ENCODE data around the gene SLC25A19. TPM values are rescaled to one million over a fixed set of nuclear protein-coding genes. Genes with fewer than 3 reads are reported as not detected.
A peak's percentile ranks its signal among the peaks of the same experiment; 100 is the strongest.
"Not testable (repeated sequence)": the region's sequence is repeated elsewhere in the genome, so short reads cannot be mapped to it uniquely, and the experiment has no call there.

SLC25A19 gene
- total and polyA plus RNA-seq, 3 donors from 2014 or later: 34.3 to 98.0 (median 44.6) TPM

DNA sequence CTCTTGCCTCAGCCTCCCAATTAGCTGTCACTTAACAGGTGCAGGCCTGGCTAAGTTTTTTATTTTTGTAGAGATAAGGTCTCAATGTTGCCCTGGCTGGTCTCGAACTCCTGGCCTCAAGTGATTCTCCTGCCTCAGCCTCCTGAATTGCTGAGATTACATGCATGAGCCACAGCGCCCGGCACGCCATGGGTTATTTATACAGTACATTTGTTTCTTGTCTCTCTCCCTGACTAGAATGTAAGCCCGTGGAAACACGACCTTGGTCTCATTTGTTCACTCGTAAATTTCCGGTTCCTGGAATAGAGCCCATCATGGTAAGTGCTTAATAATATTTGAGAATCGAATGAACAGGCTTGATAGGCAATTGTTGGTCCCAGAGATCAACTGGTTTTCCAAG is 2.0 kb downstream of the SLC25A19 start:
- H3K27me3 ChIP-seq: no peaks in the 10 kb centered on the region
- 72 to 76% methylated on average over 9 of the region's 9 CpGs for WGBS, 2 donors
- no peak for DNase-seq
- no peak overlapping the region for H3K4me3 ChIP-seq
- no peak overlapping the region for H3K27ac ChIP-seq
- H3K36me3 ChIP-seq (ENCODE audit: low read depth, missing control alignments): no peaks in the 10 kb centered on the region
- intact Hi-C loops (cut with DNase I; ENCODE audit: low total_unique reads): no loop called here
- no peaks in the 10 kb centered on the region for H3K9me3 ChIP-seq
- TF ChIP-seq POLR2A (IDR thresholded peaks at IDR 0.05): no peak
- TF ChIP-seq, protein P1, sequence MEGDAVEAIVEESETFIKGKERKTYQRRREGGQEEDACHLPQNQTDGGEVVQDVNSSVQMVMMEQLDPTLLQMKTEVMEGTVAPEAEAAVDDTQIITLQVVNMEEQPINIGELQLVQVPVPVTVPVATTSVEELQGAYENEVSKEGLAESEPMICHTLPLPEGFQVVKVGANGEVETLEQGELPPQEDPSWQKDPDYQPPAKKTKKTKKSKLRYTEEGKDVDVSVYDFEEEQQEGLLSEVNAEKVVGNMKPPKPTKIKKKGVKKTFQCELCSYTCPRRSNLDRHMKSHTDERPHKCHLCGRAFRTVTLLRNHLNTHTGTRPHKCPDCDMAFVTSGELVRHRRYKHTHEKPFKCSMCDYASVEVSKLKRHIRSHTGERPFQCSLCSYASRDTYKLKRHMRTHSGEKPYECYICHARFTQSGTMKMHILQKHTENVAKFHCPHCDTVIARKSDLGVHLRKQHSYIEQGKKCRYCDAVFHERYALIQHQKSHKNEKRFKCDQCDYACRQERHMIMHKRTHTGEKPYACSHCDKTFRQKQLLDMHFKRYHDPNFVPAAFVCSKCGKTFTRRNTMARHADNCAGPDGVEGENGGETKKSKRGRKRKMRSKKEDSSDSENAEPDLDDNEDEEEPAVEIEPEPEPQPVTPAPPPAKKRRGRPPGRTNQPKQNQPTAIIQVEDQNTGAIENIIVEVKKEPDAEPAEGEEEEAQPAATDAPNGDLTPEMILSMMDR (IDR thresholded peaks at IDR 0.05): no peak
- H3K4me1 ChIP-seq: no peaks in the 10 kb centered on the region

DNA sequence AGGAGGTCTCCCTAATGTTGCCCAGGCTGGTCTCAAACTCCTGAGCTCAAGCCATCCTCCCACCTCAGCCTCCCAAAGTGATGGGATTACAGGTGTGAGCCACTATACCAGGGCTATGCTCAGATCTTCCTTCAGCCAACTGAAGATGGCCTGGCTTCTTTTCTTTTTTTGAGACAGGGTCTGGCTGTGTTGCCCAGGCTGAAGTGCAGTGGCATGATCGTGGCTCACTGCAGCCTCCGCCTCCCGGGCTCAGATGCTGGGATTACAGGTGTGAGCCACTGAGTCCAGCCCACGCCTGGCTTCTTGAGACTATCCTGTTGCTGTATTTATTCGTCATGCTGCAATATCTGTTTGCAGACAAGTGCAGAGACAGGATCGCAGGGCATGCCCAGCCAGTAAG is 4.1 kb downstream of the SLC25A19 start:
- Histone ChIP-seq H3K9me3 (no peaks in the 10 kb centered on the region), H3K27ac (no peak overlapping the region), H3K27me3 (no peaks in the 10 kb centered on the region), H3K4me3 (no peak overlapping the region), H3K36me3 (ENCODE audit: low read depth, missing control alignments) (no peaks in the 10 kb centered on the region), H3K4me1 (no peaks in the 10 kb centered on the region)
- WGBS, 2 donors: 72 to 92% methylated on average over 4 to 6 of the region's 6 CpGs
- intact Hi-C loops (cut with DNase I; ENCODE audit: low total_unique reads): no loop called here
- TF ChIP-seq, protein P1 (IDR thresholded peaks at IDR 0.05): no peak
- no peak for TF ChIP-seq POLR2A (IDR thresholded peaks at IDR 0.05)
- DNase-seq: no peak

DNA sequence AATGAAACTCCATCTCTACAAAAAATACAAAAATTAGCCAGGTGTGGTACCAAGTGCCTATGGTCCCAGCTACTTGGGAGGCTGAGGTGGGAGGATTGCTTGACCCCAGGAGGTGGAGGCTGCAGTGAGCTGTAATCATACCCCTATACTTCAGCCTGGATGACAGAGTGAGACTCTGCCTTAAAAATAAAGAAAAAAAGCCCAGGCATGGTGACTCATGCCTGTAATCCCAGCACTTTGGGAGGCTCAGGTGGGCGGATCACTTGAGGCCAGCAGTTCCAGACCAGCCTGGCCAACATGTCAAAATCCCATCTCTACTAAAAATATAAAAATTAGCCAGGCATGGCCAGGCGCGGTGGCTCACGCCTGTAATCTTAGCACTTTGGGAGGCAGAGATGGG is 9.0 kb downstream of the SLC25A19 start:
- H3K36me3 ChIP-seq (ENCODE audit: low read depth, missing control alignments); H3K4me1 ChIP-seq; H3K27me3 ChIP-seq; H3K4me3 ChIP-seq; H3K27ac ChIP-seq; DNase-seq; H3K9me3 ChIP-seq; intact Hi-C loops (cut with DNase I; ENCODE audit: low total_unique reads): not testable (repeated sequence)
- WGBS, 2 donors: 92 to 100% methylated on average over 4 of the region's 4 CpGs

DNA sequence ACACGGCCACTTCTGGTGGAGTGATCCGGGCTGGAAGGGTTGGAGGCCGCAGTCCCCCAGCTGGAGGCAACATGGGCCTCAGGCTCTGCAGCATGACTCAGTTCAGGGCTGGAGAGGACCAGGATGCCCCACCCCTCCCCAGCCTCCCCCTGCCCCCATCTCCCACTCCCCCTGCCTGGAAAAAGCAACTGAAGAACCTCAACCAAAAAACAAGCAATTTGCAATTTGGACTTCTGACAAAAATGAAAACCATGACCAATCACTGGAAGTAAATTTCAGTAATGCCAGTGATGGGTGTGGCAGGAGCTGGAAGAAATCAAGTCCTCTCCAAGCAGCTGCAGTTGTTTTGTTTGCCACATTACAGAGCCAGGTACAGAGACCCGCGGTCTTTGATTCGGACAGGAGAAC is 11.6 kb downstream of the SLC25A19 start:
- DNase-seq: no peak
- Histone ChIP-seq H3K4me3 (no peak overlapping the region), H3K9me3 (no peaks in the 10 kb centered on the region), H3K27ac (no peak overlapping the region), H3K27me3 (no peaks in the 10 kb centered on the region), H3K4me1 (peaks cover 2% of the 10 kb centered on the region), H3K36me3 (ENCODE audit: low read depth, missing control alignments) (no peaks in the 10 kb centered on the region)
- intact Hi-C loops (cut with DNase I; ENCODE audit: low total_unique reads): no loop called here
- WGBS, 2 donors: 91 to 98% methylated on average over 3 to 6 of the region's 6 CpGs
- TF ChIP-seq POLR2A (IDR thresholded peaks at IDR 0.05): no peak
- TF ChIP-seq, protein P1 (IDR thresholded peaks at IDR 0.05): no peak

DNA sequence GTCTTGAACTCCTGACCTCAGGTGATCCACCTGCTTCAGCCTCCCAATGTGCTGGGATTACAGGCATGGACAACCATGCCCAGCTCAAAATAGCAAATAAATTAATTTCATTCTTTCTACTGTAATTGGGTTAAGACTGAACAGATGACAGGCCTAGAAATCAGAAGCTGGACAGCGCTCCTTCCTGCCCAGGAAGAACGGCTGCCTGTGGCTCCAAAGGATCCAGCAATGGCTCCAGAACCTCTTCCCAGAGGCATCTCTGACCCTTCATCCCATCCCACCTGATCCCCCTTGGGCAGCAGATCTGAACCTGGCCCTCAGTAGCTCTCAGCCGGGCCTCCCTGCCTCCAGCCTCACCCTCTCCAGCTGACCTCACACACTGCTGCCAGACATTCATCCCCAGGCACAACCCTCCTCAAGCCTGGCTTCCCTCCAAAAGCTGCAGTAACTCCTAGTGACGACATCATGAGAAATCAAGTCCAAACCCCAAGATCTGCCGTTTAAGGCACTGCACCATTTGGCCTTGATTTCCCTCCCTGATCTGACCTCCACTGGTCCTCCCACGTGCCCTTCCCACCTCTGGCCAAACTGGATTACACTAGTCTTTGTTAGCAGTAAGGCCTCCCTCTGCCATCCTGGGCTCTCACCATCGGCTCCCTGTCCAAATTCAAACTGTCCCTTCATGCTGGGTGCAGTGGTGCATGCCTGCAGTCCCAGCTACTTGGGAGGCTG is 15.1 kb downstream of the SLC25A19 start:
- DNase-seq: peak; percentile 59
- no peak for TF ChIP-seq POLR2A (IDR thresholded peaks at IDR 0.05)
- TF ChIP-seq, protein P1 (IDR thresholded peaks at IDR 0.05): no peak
- no peak overlapping the region for H3K27ac ChIP-seq
- no peaks in the 10 kb centered on the region for H3K27me3 ChIP-seq
- 58 to 76% methylated on average over 4 to 7 of the region's 7 CpGs for WGBS, 2 donors
- H3K4me3 ChIP-seq: no peak overlapping the region
- no peaks in the 10 kb centered on the region for H3K36me3 ChIP-seq (ENCODE audit: low read depth, missing control alignments)
- H3K4me1 ChIP-seq: peaks cover 16% of the 10 kb centered on the region
- intact Hi-C loops (cut with DNase I; ENCODE audit: low total_unique reads): no loop called here
- no peaks in the 10 kb centered on the region for H3K9me3 ChIP-seq
